ENCODE measurements around the gene HNRNPUL1. TPM values are rescaled to one million over a fixed set of nuclear protein-coding genes. Genes with fewer than 3 reads are reported as not detected.
A peak's percentile ranks its signal among the peaks of the same experiment; 100 is the strongest.
"Not testable (repeated sequence)": the region's sequence is repeated elsewhere in the genome, so short reads cannot be mapped to it uniquely, and the experiment has no call there.

HNRNPUL1 gene
- polyA plus RNA-seq, 4 donors: 76.3 to 139 (median 99.1) TPM

DNA sequence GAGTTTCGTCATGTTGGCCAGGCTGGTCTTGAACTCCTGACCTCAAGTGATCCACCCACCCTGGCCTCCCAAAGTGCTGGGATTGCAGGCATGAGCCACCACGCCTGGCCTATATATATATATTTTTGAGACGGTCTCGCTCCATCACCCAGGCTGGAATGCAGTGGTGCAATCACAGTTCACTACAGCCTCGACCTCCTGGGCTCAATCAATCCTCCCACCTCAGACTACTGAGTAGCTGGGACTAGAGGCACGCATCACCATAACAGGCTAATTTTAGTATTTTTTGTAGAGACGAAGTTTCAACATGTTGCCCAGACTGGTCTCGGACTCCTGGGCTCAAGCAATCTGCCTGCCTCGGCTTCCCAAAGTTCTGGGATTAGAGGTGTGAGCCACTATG, 82.7 kb downstream of the HNRNPUL1 start:
- not testable (repeated sequence) for H3K27ac ChIP-seq (ENCODE audit: low read depth in 1 of 3, low read length in 2 of 3); FAIRE-seq; H3K4me3 ChIP-seq (ENCODE audit: low read depth in 1 of 3, low read length in 3 of 3); DNase-seq; H3K9me3 ChIP-seq (ENCODE audit: control insufficient read depth in 2 of 2, insufficient read depth in 1 of 2, low read depth in 1 of 2, low read length in 1 of 2)
- peaks cover 0 to 16% (median 2%) of the 10 kb centered on the region in 3 donors for H3K36me3 ChIP-seq (ENCODE audit: control insufficient read depth in 3 of 3, insufficient read depth in 2 of 3, low read depth in 1 of 3, low read length in 3 of 3)
- H3K27me3 ChIP-seq (ENCODE audit: control insufficient read depth in 3 of 3, insufficient read depth in 3 of 3, low read length in 3 of 3): peaks cover 0 to 29% (median 0%) of the 10 kb centered on the region in 3 donors
- H3K4me1 ChIP-seq (ENCODE audit: control insufficient read depth in 3 of 3, insufficient read depth in 2 of 3, low read depth in 1 of 3, low read length in 2 of 3): peaks cover 0 to 13% (median 2%) of the 10 kb centered on the region in 3 donors
- WGBS, 3 donors: 86 to 95% (median 93%) methylated on average over 9 of the region's 9 CpGs

GRCh38 chr19:41350735-41351338, 86.7 kb downstream of the HNRNPUL1 start:
- H3K27ac ChIP-seq (ENCODE audit: low read depth in 1 of 3, low read length in 2 of 3): peak overlapping the region in 2 of 3 donors; percentile 5 to 39
- H3K36me3 ChIP-seq (ENCODE audit: control insufficient read depth in 3 of 3, insufficient read depth in 2 of 3, low read depth in 1 of 3, low read length in 3 of 3): peaks cover 0 to 7% (median 0%) of the 10 kb centered on the region in 3 donors
- 2 to 5% (median 3%) methylated on average over 22 of the region's 22 CpGs for WGBS, 3 donors
- peaks cover 0 to 31% (median 2%) of the 10 kb centered on the region in 3 donors for H3K4me1 ChIP-seq (ENCODE audit: control insufficient read depth in 3 of 3, insufficient read depth in 2 of 3, low read depth in 1 of 3, low read length in 2 of 3)
- H3K4me3 ChIP-seq (ENCODE audit: low read depth in 1 of 3, low read length in 3 of 3): peak overlapping the region; percentile 28 to 69 (median 55)
- peaks cover 0 to 52% (median 0%) of the 10 kb centered on the region in 3 donors for H3K27me3 ChIP-seq (ENCODE audit: control insufficient read depth in 3 of 3, insufficient read depth in 3 of 3, low read length in 3 of 3)
- FAIRE-seq (no peak), DNase-seq (peak in 1 of 2 donors; percentile 35)
- no peaks in the 10 kb centered on the region for H3K9me3 ChIP-seq (ENCODE audit: control insufficient read depth in 2 of 2, insufficient read depth in 1 of 2, low read depth in 1 of 2, low read length in 1 of 2)

GRCh38 chr19:41351339-41352245, 87.4 kb downstream of the HNRNPUL1 start:
- no peaks in the 10 kb centered on the region for H3K9me3 ChIP-seq (ENCODE audit: control insufficient read depth in 2 of 2, insufficient read depth in 1 of 2, low read depth in 1 of 2, low read length in 1 of 2)
- H3K27ac ChIP-seq (ENCODE audit: low read depth in 1 of 3, low read length in 2 of 3): peak overlapping the region in 1 of 3 donors; percentile 39
- H3K36me3 ChIP-seq (ENCODE audit: control insufficient read depth in 3 of 3, insufficient read depth in 2 of 3, low read depth in 1 of 3, low read length in 3 of 3): peaks cover 0 to 7% (median 0%) of the 10 kb centered on the region in 3 donors
- peak overlapping the region; percentile 55 to 69 (median 69) for H3K4me3 ChIP-seq (ENCODE audit: low read depth in 1 of 3, low read length in 3 of 3)
- peaks cover 0 to 52% (median 0%) of the 10 kb centered on the region in 3 donors for H3K27me3 ChIP-seq (ENCODE audit: control insufficient read depth in 3 of 3, insufficient read depth in 3 of 3, low read length in 3 of 3)
- DNase-seq (peak; percentile 57 to 63), FAIRE-seq (no peak)
- 0 to 1% (median 1%) methylated on average over 47 to 58 of the region's 58 CpGs for WGBS, 3 donors
- H3K4me1 ChIP-seq (ENCODE audit: control insufficient read depth in 3 of 3, insufficient read depth in 2 of 3, low read depth in 1 of 3, low read length in 2 of 3): peaks cover 0 to 31% (median 2%) of the 10 kb centered on the region in 3 donors

DNA sequence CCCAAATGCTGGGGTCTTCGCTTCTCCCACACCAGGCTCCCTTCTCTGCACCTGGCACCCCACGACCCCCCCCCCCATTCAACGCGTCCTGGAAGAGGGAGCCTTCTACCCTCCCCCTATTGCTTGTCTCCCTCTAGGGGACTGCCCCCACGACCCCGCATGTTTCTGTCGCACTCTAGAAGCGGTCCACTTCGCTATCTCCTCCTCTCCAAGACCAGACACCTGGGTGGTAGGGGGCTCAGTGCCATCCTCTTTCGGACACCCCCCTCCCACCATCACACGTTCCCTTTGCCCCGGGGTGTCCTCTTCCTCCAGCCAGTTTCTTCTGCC, 88.1 kb downstream of the HNRNPUL1 start:
- 0 to 1% (median 1%) methylated on average over 12 of the region's 12 CpGs for WGBS, 3 donors
- Histone ChIP-seq H3K4me3 (ENCODE audit: low read depth in 1 of 3, low read length in 3 of 3) (peak overlapping the region; percentile 55 to 69 (median 69)), H3K9me3 (ENCODE audit: control insufficient read depth in 2 of 2, insufficient read depth in 1 of 2, low read depth in 1 of 2, low read length in 1 of 2) (no peaks in the 10 kb centered on the region), H3K27ac (ENCODE audit: low read depth in 1 of 3, low read length in 2 of 3) (peak overlapping the region in 1 of 3 donors; percentile 39), H3K27me3 (ENCODE audit: control insufficient read depth in 3 of 3, insufficient read depth in 3 of 3, low read length in 3 of 3) (peaks cover 0 to 52% (median 0%) of the 10 kb centered on the region in 3 donors), H3K4me1 (ENCODE audit: control insufficient read depth in 3 of 3, insufficient read depth in 2 of 3, low read depth in 1 of 3, low read length in 2 of 3) (peaks cover 0 to 31% (median 2%) of the 10 kb centered on the region in 3 donors), H3K36me3 (ENCODE audit: control insufficient read depth in 3 of 3, insufficient read depth in 2 of 3, low read depth in 1 of 3, low read length in 3 of 3) (peaks cover 0 to 10% (median 0%) of the 10 kb centered on the region in 3 donors)
- peak in 1 of 2 donors; percentile 18 for DNase-seq
- FAIRE-seq: no peak

DNA sequence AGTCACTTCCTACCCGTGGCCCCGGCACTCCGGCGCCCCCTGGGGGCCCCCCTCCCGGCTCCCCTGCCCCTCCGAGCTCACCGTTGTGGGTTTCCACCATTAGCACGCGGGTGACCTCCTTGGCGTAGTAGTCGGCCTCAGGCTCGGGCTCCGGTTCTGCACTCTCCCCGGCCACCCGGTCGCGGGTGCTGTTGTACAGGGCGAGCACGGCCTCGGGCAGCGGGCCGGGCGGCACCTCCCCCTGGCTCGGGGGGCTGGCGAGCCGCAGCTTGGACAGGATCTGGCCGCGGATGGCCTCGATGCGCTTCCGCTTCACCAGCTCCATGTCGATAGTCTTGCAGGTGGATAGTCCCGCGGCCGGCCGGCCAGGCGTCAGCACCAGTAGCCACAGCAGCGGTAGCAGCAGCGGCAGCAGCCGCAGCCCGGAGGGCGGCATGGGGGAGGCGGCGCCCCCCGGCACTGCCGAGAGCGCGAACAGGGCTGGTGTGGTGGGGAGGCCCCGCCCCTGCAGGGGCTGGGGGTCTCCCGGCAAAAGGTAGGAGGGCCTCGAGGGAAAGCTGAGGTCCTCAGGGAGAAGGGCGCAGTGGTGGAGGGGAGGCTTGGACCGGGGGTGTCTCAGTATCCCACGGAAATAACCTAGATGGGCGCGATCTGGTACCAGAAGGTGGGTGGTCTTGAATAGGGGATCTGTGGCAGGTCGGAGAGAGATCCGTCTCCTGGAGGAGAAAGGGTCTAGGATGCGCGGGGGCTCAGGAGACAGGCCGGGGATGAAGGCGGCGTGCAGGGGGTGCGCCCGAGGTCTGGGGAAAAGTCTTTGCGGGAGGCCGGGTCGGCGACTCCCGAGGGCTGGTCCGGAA, 88.7 kb downstream of the HNRNPUL1 start:
- Histone ChIP-seq H3K27ac (ENCODE audit: low read depth in 1 of 3, low read length in 2 of 3) (peak overlapping the region in 1 of 3 donors; percentile 39), H3K36me3 (ENCODE audit: control insufficient read depth in 3 of 3, insufficient read depth in 2 of 3, low read depth in 1 of 3, low read length in 3 of 3) (peaks cover 0 to 13% (median 0%) of the 10 kb centered on the region in 3 donors), H3K27me3 (ENCODE audit: control insufficient read depth in 3 of 3, insufficient read depth in 3 of 3, low read length in 3 of 3) (peaks cover 0 to 52% (median 0%) of the 10 kb centered on the region in 3 donors), H3K4me1 (ENCODE audit: control insufficient read depth in 3 of 3, insufficient read depth in 2 of 3, low read depth in 1 of 3, low read length in 2 of 3) (peaks cover 0 to 31% (median 2%) of the 10 kb centered on the region in 3 donors), H3K9me3 (ENCODE audit: control insufficient read depth in 2 of 2, insufficient read depth in 1 of 2, low read depth in 1 of 2, low read length in 1 of 2) (no peaks in the 10 kb centered on the region), H3K4me3 (ENCODE audit: low read depth in 1 of 3, low read length in 3 of 3) (peak overlapping the region; percentile 55 to 69 (median 69))
- 0 to 1% (median 1%) methylated on average over 57 to 71 of the region's 71 CpGs for WGBS, 3 donors
- FAIRE-seq (no peak), DNase-seq (peak; percentile 32 to 60)

DNA sequence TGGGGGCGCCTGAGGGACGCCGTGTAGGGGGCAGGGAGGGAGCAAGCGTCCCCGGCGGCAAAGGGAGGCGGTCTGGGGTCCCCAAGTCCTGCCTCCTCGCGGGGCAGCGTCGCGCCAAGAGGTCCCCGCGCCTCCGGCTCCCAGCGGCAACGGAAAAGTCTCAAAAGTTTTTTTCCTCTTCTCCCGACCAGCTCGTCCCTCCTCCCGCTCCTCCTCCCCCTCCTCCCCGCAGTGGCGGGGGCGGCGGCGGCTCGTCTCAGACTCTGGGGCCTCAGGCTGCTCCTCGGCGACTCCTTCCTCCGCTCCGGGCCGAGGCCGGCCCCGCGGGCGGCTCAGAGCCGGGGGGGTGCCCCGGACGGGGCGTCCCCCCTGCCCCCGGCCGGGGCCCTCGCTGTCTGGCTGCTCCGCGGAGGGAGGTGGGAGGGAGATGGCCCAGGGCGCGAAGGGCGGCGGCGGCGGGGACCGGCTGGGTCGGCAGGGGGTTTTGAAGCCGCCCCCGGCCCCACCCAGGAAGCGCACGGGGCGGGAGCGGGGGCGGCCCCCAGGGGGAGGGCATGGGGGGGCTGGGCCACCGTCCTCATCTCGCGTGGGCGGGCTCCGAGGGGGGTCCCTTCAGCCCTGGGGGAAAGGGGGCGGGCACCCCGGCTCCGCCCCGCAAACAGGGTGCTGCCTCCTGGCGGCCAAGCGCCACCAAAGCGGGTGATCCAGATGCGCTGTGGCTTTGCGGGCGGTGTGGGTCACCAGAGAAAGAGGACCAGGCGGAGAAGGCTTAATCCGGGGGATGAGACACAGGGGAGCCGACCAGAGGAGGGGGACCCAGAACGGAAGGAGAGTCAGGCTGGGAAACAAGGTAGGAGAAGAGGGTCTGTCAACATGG, 89.5 kb downstream of the HNRNPUL1 start, which contains the start of gene TGFB1:
TGFB1 (minus strand) TSS at position 457 of the 877 bp plus-strand sequence. CDS start 878 bp downstream, outside the sequence.
- Histone ChIP-seq H3K4me1 (ENCODE audit: control insufficient read depth in 3 of 3, insufficient read depth in 2 of 3, low read depth in 1 of 3, low read length in 2 of 3) (peaks cover 0 to 31% (median 2%) of the 10 kb centered on the region in 3 donors), H3K4me3 (ENCODE audit: low read depth in 1 of 3, low read length in 3 of 3) (peak within 1 kb of the TSS; percentile 55 to 69 (median 69)), H3K27ac (ENCODE audit: low read depth in 1 of 3, low read length in 2 of 3) (peak within 1 kb of the TSS in 1 of 3 donors; percentile 57), H3K27me3 (ENCODE audit: control insufficient read depth in 3 of 3, insufficient read depth in 3 of 3, low read length in 3 of 3) (peaks cover 0 to 52% (median 0%) of the 10 kb centered on the region in 3 donors), H3K9me3 (ENCODE audit: control insufficient read depth in 2 of 2, insufficient read depth in 1 of 2, low read depth in 1 of 2, low read length in 1 of 2) (no peaks in the 10 kb centered on the region), H3K36me3 (ENCODE audit: control insufficient read depth in 3 of 3, insufficient read depth in 2 of 3, low read depth in 1 of 3, low read length in 3 of 3) (peaks cover 0 to 10% (median 0%) of the 10 kb centered on the region in 3 donors)
- DNase-seq: peak; percentile 68 to 84
- 1% methylated on average over 31 to 78 of the region's 78 CpGs for WGBS, 3 donors
- FAIRE-seq: no peak

DNA sequence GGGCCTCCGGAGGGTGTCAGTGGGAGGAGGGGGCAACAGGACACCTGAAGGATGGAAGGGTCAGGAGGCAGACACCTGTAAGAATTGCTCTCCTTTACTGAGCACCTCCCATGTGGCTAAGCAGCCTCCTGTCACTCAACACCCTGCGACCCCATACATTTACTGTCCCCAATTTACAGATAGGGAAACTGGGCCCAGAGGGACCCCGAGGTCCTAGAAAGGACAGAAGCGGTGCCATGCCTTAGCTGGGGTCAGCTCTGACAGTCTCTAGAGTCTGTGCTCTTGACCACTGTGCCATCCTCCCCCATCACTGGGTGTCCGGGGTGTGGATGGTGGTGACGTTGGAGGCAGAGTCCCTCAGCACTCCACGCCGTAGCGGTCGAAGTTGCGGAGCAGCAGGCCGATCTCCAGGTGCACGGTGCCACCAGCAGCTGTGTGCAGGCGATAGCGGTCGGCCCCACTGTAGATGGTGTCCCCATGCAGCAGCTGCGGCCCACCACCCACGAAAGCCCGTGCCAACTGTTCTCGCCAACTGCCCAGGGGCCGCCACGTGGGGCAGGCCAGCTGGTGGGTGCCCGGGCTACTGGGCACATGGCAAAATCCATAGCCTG, 90.3 kb downstream of the HNRNPUL1 start:
- H3K4me1 ChIP-seq (ENCODE audit: control insufficient read depth in 3 of 3, insufficient read depth in 2 of 3, low read depth in 1 of 3, low read length in 2 of 3): peaks cover 0 to 31% (median 0%) of the 10 kb centered on the region in 3 donors
- peak overlapping the region in 1 of 3 donors; percentile 55 for H3K4me3 ChIP-seq (ENCODE audit: low read depth in 1 of 3, low read length in 3 of 3)
- H3K9me3 ChIP-seq (ENCODE audit: control insufficient read depth in 2 of 2, insufficient read depth in 1 of 2, low read depth in 1 of 2, low read length in 1 of 2): no peaks in the 10 kb centered on the region
- FAIRE-seq (no peak), DNase-seq (no peak)
- peak overlapping the region in 1 of 3 donors; percentile 57 for H3K27ac ChIP-seq (ENCODE audit: low read depth in 1 of 3, low read length in 2 of 3)
- peaks cover 0 to 48% (median 0%) of the 10 kb centered on the region in 3 donors for H3K27me3 ChIP-seq (ENCODE audit: control insufficient read depth in 3 of 3, insufficient read depth in 3 of 3, low read length in 3 of 3)
- peaks cover 0 to 10% (median 0%) of the 10 kb centered on the region in 3 donors for H3K36me3 ChIP-seq (ENCODE audit: control insufficient read depth in 3 of 3, insufficient read depth in 2 of 3, low read depth in 1 of 3, low read length in 3 of 3)
- 87 to 91% (median 89%) methylated on average over 23 of the region's 23 CpGs for WGBS, 3 donors
